HG03442 (cell line): ENCODE data around the gene TENT4B.

ENCODE experiments used
- ATAC-seq: cut with Tn5 transposase; IDR thresholded peaks from one replicate; pipeline ENCODE4 v1.9.1; 2021; ENCODE audit warnings: mild to moderate bottlenecking, moderate library complexity; ENCODE audit not compliant: unreplicated experiment

The TENT4B gene

DNA sequence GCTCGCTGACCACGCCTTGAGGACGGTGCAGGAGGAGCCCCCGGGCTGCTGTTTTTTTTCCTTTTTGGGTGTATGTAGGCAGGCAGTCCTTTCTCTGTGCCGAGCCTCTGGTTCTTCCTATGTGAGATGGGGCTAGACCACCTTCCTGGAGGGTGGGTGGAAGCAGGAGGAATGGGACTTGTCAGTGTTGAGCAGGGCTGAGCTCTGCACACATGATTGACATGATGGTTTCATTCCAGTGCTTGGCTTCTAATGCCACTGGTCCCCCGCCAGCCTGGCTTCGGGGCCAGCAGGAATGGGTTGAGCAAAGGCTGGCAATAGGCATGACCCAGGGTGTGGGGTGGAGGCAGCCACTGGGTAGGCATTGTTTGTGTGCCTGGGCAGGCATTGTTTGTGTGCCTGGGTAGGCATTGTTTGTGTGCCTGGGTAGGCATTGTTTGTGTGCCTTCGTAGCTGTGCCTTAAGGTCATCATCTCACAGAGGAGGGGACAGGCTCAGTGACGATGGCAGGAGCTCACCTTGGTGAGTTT, 99.0 kb downstream of the TENT4B start:
- no peak for ATAC-seq

GRCh38 chr16:50252874-50253513, 99.9 kb downstream of the TENT4B start:
- no peak for ATAC-seq

GRCh38 chr16:50253514-50253910, 100.4 kb downstream of the TENT4B start:
- ATAC-seq, result no peak

- no peak for ATAC-seq
These were observed 101.0 kb downstream of the TENT4B start for GRCh38 chr16:50254072-50254471.

DNA sequence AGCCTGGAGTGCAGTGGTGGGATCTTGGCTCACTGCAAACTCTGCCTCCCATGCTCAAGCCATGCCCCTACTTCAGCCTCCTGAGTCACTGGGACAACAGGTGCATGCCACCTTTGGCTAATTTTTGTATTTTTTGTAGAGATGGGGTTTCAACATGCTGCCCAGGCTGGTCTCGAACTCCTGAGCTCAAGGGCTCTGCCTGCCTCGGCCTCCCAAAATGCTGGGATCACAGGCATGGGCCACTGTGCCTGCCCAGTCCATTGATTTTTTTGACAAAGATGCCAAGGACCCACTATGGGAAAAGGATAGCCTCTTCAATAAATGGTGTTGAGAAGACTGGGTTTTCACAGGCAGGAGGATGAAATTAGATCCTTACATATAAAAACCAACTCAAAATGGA, 102.4 kb downstream of the TENT4B start:
- ATAC-seq, result no peak

DNA sequence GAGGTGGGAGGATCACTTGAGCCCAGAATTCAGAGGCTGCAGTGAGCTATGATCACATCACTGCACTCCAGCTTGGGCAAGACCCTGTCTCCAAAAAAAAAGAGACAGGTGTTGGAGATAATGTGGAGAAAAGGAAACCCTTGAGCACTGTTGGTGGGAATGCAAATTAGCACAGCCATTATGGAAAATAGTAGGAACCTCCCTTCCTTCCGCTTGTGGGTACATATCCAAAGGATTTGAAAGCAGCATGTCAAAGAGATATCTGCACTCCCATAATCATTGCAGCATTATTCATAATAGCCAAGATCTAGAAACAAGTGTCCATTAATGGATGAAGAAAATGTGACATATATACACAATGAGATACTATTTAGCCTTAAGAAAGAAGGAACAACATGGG, 103.5 kb downstream of the TENT4B start:
- no peak for ATAC-seq

GRCh38 chr16:50257876-50258275, 104.8 kb downstream of the TENT4B start:
- ATAC-seq, result no peak

- no peak for ATAC-seq
These were observed 106.5 kb downstream of the TENT4B start for GRCh38 chr16:50259334-50260205.

DNA sequence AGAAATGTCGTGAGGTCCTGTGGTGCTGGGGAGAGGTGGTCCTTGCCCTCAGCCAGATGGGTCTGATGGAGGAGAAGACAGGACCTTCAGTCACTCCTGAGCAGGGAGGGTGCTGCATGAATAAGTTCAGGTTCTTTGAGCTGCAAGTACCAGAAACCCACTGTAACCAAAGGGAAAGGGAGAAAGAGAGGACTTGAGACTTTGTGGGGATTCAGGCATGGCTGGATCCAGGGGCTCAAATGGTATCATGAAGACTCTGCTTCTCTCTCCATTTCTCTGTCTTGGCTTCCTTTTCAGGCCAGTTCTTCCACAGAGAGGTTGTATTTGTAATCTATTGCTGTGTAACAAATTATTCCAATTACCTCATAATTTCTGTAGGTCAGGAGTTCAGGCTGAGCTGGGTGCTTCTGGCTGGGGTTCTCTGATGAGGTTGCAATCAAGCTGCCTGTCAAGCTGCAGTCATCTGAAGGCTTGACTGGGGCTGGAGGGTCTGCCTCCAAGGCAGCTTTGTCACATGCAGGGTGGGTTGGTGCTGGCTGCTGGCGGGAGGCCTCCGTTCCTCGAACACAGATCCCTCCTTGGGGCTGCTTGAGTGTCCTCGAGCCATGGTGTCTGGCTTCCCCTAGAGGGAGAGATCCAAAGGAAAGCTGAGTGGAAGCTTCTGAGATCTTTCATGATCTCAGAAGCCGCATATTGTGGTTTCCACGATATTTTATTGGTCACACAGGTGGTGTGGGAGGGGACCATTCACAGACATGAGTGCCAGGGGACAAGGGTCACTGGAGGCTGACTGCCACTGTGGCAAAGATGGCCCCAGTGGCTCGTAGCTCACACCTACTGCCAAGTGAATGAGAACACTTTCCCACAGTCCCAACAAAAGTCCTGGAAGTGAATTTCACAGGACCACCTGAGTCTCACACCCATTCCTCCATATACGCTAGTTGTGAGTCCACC, 107.4 kb downstream of the TENT4B start:
- ATAC-seq, result no peak

GRCh38 chr16:50261160-50261706, 108.1 kb downstream of the TENT4B start:
- no peak for ATAC-seq

DNA sequence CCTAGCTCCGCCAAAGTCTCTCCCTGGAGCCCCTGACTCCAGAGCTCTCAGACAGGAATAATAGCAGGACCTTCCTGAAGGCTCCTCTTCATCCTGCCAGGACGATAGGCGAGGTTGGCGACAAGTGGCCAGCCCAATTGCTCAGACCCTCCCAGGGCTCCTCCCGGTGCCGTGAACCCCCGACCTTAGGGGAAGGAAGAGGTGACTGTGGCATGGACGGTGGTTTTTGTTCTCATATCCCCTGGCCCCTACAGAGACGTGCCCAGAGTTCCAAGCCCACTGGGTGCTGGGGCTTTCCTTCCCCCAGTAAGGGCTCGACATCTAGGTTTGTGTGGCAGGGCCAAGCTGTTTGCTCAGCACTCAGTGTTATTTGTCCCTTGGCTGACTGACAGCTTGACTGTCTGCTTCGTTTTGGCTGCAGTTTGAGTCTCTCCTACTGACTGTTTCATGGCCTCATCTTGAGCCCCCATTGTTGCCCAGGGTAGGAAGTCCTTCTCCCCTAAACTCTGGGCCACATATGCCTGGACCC, 108.7 kb downstream of the TENT4B start:
- no peak for ATAC-seq

- no peak for ATAC-seq
These were observed 110.2 kb downstream of the TENT4B start for GRCh38 chr16:50263060-50263909.

DNA sequence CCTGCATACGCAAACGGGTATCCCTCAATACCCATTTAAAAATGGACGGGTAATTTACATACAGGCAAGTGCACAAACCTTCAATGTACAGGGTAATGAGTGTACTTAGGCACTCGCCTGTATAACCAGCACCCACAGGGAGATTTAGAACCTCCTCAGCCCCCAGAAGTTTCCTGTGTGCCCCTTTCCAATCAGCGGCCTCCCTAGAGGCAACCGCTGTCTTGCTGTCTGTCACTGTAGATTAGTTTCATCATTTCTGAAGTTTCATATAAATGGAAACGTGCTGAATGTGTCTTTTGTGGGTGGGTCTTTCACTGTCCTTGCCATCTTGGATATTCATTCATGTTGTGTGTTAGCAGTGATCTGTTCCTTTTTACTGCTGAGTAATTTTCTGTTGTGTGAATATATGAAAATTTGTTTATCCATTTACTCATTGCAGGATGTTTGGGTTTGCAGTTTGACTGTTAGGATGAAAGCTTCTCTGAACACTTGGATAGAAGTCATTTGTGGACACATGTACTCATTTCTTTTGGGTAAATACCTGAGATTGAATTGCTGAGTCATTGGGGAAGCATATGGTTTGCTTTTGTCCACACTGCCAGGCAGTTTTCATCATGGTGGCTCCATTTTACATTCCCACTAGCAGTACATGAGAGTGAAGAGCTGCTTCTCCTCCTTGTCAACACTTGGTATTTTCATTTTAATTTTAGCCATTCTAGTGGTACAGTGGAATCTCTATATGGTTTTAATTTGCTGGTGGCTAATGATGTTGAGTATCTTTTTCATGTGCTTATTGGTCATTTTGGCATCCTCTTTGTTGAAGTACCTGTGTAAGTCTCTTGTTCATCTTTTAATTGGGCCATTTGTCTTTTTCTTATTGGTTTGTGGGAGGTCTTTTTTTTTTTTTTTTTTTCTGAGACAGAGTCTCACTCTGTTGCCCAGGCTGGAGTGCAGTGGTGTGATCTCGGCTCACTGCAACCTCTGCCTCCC, 111.1 kb downstream of the TENT4B start:
- ATAC-seq, result peak; percentile 30

GRCh38 chr16:50265260-50265659, 112.2 kb downstream of the TENT4B start:
- ATAC-seq, result no peak

- ATAC-seq, result no peak
These were observed 112.7 kb downstream of the TENT4B start for GRCh38 chr16:50265716-50266336.

GRCh38 chr16:50266337-50267091, 113.4 kb downstream of the TENT4B start, which contains the start of gene ADCY7:
TSS of gene ADCY7 (plus strand) at chr16:50266551. CDS start at chr16:50288180, 21,629 bp downstream.
- peak; percentile 82 for ATAC-seq

DNA sequence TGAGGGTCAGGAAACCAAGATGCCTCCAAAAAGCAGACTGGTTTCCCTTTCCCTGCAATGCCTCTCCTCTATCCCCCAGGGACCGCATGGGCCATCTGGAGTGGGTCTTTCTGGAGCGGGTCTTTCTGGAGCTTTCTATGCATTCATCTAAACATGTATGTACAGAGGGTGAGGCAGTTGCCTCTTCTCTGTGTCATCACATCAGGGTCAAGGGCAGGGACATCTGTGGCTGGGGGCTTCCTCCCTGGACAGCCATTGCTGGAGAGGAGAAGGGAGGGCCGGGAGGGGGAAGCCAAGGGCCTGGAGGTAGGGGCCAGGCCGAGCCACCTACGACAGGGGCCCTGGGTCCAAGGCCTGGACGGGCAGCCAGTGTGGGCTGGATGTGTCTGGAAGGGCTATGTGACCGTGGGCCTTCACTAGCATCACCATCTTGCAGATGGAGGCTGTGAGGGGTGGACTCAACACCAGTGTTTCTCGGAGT, 114.1 kb downstream of the TENT4B start:
- no peak for ATAC-seq
